DMS 273 treated with DMSO at 0.1 percent for 48 hours (cell line): ENCODE results near the gene FCF1.

Experiments
- DNase-seq: peaks from one replicate; lab custom pipeline; 2025; lab: John Stamatoyannopoulos, UW

FCF1 gene

GRCh38 chr14:74765721-74766120, 52.8 kb downstream of the FCF1 start:
- no peak for DNase-seq

DNA sequence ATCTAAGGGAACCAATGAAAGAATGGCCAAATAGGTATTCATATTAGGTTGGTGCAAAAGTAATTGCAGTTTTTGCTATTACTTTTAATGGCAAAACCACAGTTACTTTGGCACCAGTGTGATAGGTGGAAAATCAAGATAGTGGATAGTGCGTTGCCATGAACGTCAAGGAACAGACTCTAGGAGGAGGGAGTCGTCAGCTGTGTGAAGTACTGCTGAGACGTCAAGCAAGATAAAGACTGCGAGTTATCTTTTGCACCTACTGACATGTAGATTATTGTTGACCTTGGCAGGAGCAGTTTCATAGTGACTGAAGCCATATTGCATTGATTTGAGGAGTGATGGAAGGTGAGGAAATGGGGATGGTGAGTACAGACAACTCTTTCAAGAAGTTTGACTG, 58.5 kb downstream of the FCF1 start:
- no peak for DNase-seq

GRCh38 chr14:74784634-74785033, 71.7 kb downstream of the FCF1 start:
- DNase-seq: no peak

GRCh38 chr14:74785056-74785613, 72.2 kb downstream of the FCF1 start:
- DNase-seq: no peak

GRCh38 chr14:74786796-74787315, 73.9 kb downstream of the FCF1 start:
- DNase-seq: no peak
